D721Med (cell line): ENCODE results near the gene AP1S1.
A peak's percentile ranks its signal among the peaks of the same experiment; 100 is the strongest.

ENCODE experiments used
- DNase-seq: peaks from one replicate; pipeline ENCODE4 v3.0.0; 2011; ENCODE audit warnings: low spot score; ENCODE audit not compliant: insufficient read length
- FAIRE-seq: peaks from 2 replicates; lab custom pipeline; 2011; peaks lifted over from hg19 to GRCh38; lab: Jason Lieb, UNC
- CTCF ChIP-seq: IDR thresholded peaks from 2 replicates; pipeline ENCODE4 v1.5.1; 2012; ENCODE audit warnings: mild to moderate bottlenecking, control low read depth; ENCODE audit not compliant: insufficient read depth; ENCODE audit errors: missing control alignments

AP1S1 gene

GRCh38 chr7:101133621-101134398, 20.5 kb upstream of the AP1S1 start:
- TF ChIP-seq CTCF: no peak
- DNase-seq (no peak), FAIRE-seq (no peak)

GRCh38 chr7:101134399-101134980, 19.8 kb upstream of the AP1S1 start:
- DNase-seq: peak; percentile 1
- FAIRE-seq: no peak
- TF ChIP-seq CTCF: no peak

- TF ChIP-seq CTCF: no peak
- DNase-seq (no peak), FAIRE-seq (no peak)
Measured at GRCh38 chr7:101137651-101138212, 16.5 kb upstream of the AP1S1 start.

- peak; percentile 33 for TF ChIP-seq CTCF
- DNase-seq (no peak), FAIRE-seq (no peak)
Measured at GRCh38 chr7:101138213-101138870, 15.9 kb upstream of the AP1S1 start.

- TF ChIP-seq CTCF: no peak
- DNase-seq (no peak), FAIRE-seq (no peak)
Measured at GRCh38 chr7:101140339-101140699, 14.0 kb upstream of the AP1S1 start.

GRCh38 chr7:101140746-101141382, 13.4 kb upstream of the AP1S1 start:
- no peak for DNase-seq

More at GRCh38 chr7:101140746-101141382, 13.4 kb upstream of the AP1S1 start:
- TF ChIP-seq CTCF: no peak
- FAIRE-seq: no peak
